ENCODE measurements around the gene PRKRA. TPM values are rescaled to one million over a fixed set of nuclear protein-coding genes. Genes with fewer than 3 reads are reported as not detected.

PRKRA gene
- total and polyA plus RNA-seq, 2 experiments from 2014 or later, result 44.0 to 67.1 TPM

Other genes with a start within 250 kb of the PRKRA start
- 2.1 and 3.0 TPM in 2 replicates for gene PJVK, start 203 bp upstream of the PRKRA start, total RNA-seq (2014; rRNA removed; shearing (Covaris generic))
- gene PJVK, start 203 bp upstream of the PRKRA start, polyA plus RNA-seq (2016; fragmentation: Nextera tagmentation; extraction: Ambion mirVana), result 1.5 and 1.6 TPM in 2 replicates
- gene FKBP7, start 27.4 kb upstream of the PRKRA start, total RNA-seq (2014; rRNA removed; shearing (Covaris generic)), result 8.3 and 8.6 TPM in 2 replicates
- 9.0 and 12.1 TPM in 2 replicates for gene FKBP7, start 27.4 kb upstream of the PRKRA start, polyA plus RNA-seq (2016; fragmentation: Nextera tagmentation; extraction: Ambion mirVana)
- 8.8 and 10.6 TPM in 2 replicates for gene PLEKHA3, start 29.3 kb upstream of the PRKRA start, total RNA-seq (2014; rRNA removed; shearing (Covaris generic))
- gene PLEKHA3, start 29.3 kb upstream of the PRKRA start, polyA plus RNA-seq (2016; fragmentation: Nextera tagmentation; extraction: Ambion mirVana), result 15.2 and 16.1 TPM in 2 replicates

All from GM23338 (cell line).